Astrocyte (in vitro differentiated cells and primary cell): ENCODE results near the gene POLE. TPM values are rescaled to one million over a fixed set of nuclear protein-coding genes. Genes with fewer than 3 reads are reported as not detected.

Experiments
- DNase-seq: peaks from one replicate; pipeline ENCODE4 v3.0.0-alpha.2; 2010; ENCODE audit warnings: low read depth
- FAIRE-seq: peaks from 2 replicates; lab custom pipeline; 2011; peaks lifted over from hg19 to GRCh38; lab: Jason Lieb, UNC
- H2AFZ ChIP-seq: 2 replicates; pipeline ENCODE4 v1.6.0; 2012; ENCODE audit warnings: low read depth, low read length, inconsistent platforms
- H3K27ac ChIP-seq: 2 replicates; pipeline ENCODE4 v1.5.1; 2011; ENCODE audit warnings: low read depth, low read length, inconsistent platforms
- H3K27me3 ChIP-seq: 2 replicates; pipeline ENCODE4 v1.6.0; 2011; ENCODE audit warnings: low read length, inconsistent platforms; ENCODE audit not compliant: insufficient read depth
- H3K36me3 ChIP-seq: 2 replicates; pipeline ENCODE4 v1.5.1; 2011; ENCODE audit warnings: low read length, inconsistent platforms; ENCODE audit not compliant: insufficient read depth
- H3K4me1 ChIP-seq: 2 replicates; pipeline ENCODE4 v1.5.1; 2011; ENCODE audit warnings: low read length, inconsistent platforms; ENCODE audit not compliant: insufficient read depth
- H3K4me2 ChIP-seq: 2 replicates; pipeline ENCODE4 v1.6.0; 2012; ENCODE audit warnings: low read length, inconsistent platforms
- H3K4me3 ChIP-seq: 2 replicates; pipeline ENCODE4 v1.5.1; 2011; ENCODE audit warnings: low read depth, mild to moderate bottlenecking, low read length, inconsistent platforms; ENCODE audit not compliant: insufficient read depth
- H3K79me2 ChIP-seq: 2 replicates; pipeline ENCODE4 v1.6.0; 2012; ENCODE audit warnings: mild to moderate bottlenecking, low read length, inconsistent platforms; ENCODE audit not compliant: insufficient read depth
- H3K9ac ChIP-seq: 2 replicates; pipeline ENCODE4 v1.6.0; 2012; ENCODE audit warnings: mild to moderate bottlenecking, low read length, inconsistent platforms
- H3K9me3 ChIP-seq: 2 replicates; pipeline ENCODE4 v1.5.1; 2012; ENCODE audit warnings: low read depth, mild to moderate bottlenecking, low read length, inconsistent platforms; ENCODE audit not compliant: insufficient read depth
- H4K20me1 ChIP-seq: 2 replicates; pipeline ENCODE4 v1.6.0; 2012; ENCODE audit warnings: low read length, inconsistent platforms; ENCODE audit not compliant: insufficient read depth
- H3K27ac Mint-ChIP-seq: one replicate; pipeline ENCODE4 v1.8.0; 2021; ENCODE audit warnings: mild to moderate bottlenecking, mixed read lengths; ENCODE audit not compliant: unreplicated experiment
- H3K27me3 Mint-ChIP-seq: one replicate; pipeline ENCODE4 v1.8.0; 2021; ENCODE audit warnings: low read depth, mixed read lengths; ENCODE audit not compliant: unreplicated experiment
- H3K36me3 Mint-ChIP-seq: one replicate; pipeline ENCODE4 v1.8.0; 2021; ENCODE audit warnings: low read depth, mixed read lengths; ENCODE audit not compliant: unreplicated experiment
- H3K4me1 Mint-ChIP-seq: one replicate; pipeline ENCODE4 v1.8.0; 2021; ENCODE audit warnings: low read depth, mixed read lengths; ENCODE audit not compliant: unreplicated experiment
- H3K4me3 Mint-ChIP-seq: one replicate; pipeline ENCODE4 v1.8.0; 2021; ENCODE audit warnings: mild to moderate bottlenecking, moderate library complexity, mixed read lengths; ENCODE audit not compliant: unreplicated experiment
- H3K9me3 Mint-ChIP-seq: one replicate; pipeline ENCODE4 v1.8.0; 2021; ENCODE audit warnings: mild to moderate bottlenecking, mixed read lengths; ENCODE audit not compliant: unreplicated experiment
- EZH2 ChIP-seq: IDR thresholded peaks from 2 replicates; pipeline ENCODE4 v1.6.1; 2012; ENCODE audit warnings: mild to moderate bottlenecking, low read length, inconsistent platforms; ENCODE audit not compliant: insufficient read depth
- total RNA-seq: library from RNA; stranded (reverse); gene quantifications from 2 replicates; pipeline ENCODE4 v1.2.1, GENCODE V29; 2021
- TF ChIP-seq, protein P1 (sequence below): IDR thresholded peaks from 2 replicates; pipeline ENCODE4 v1.5.1; 2011; ENCODE audit warnings: low read depth, mild to moderate bottlenecking, inconsistent platforms, low read length, moderate library complexity; ENCODE audit not compliant: insufficient read depth

The POLE gene
- total RNA-seq, 1 donor from 2014 or later: 15.4 TPM

DNA sequence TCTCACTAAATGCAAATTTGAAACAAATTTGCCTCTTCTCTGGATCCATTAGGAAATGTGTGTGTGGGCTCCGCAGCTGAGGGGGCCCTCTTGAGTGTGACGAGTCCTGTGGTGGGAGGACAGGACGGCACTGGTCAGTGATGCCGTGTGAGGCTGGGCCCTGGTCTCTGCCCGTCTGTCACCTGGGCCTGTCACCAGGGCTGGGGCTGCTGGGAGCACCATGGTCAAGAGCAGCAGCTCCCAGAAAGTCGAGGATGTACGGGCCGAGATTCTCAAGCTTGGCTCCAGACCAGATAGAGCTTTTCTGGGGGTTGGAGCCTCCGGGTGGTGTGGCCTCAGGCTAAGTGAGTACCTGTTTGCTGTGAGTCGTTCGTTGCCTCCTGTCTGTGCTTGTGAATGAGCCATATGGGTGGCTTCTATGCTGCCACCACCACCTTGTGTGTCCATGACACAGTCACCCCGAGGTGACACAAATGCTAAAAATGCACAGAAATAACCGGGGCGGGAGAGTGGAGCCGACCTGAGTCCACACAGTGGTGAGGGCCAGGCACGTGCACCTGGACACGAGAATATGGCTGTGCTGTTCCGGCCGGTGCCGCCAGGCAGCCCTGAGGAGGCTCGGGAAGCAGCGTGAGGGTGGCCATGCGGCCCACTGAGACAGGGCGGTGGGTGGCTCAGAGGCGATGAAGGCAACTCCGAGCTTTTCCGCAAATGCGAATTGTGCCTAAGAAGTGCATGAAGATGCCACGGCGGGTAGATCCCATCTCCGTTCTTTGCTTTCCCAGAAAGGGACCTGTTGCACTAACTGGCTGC lies 32.2 kb upstream of the POLE start:
- Mint-ChIP-seq H3K36me3 (peaks cover 13% of the 10 kb centered on the region), H3K27me3 (no peaks in the 10 kb centered on the region), H3K27ac (no peak overlapping the region), H3K9me3 (no peaks in the 10 kb centered on the region), H3K4me1 (peaks cover 3% of the 10 kb centered on the region), H3K4me3 (no peak overlapping the region)
- Histone ChIP-seq H3K27ac (no peak overlapping the region), H3K79me2 (peaks cover 41% of the 10 kb centered on the region), H3K4me3 (no peak overlapping the region), H3K4me2 (no peak overlapping the region), H3K9ac (no peak overlapping the region), H3K27me3 (no peaks in the 10 kb centered on the region), H2AFZ (no peak overlapping the region), H3K36me3 (peaks cover 37% of the 10 kb centered on the region), H3K4me1 (peaks cover 11% of the 10 kb centered on the region), H3K9me3 (no peaks in the 10 kb centered on the region), H4K20me1 (peaks cover 78% of the 10 kb centered on the region)
- no peak for TF ChIP-seq EZH2
- TF ChIP-seq, protein P1, sequence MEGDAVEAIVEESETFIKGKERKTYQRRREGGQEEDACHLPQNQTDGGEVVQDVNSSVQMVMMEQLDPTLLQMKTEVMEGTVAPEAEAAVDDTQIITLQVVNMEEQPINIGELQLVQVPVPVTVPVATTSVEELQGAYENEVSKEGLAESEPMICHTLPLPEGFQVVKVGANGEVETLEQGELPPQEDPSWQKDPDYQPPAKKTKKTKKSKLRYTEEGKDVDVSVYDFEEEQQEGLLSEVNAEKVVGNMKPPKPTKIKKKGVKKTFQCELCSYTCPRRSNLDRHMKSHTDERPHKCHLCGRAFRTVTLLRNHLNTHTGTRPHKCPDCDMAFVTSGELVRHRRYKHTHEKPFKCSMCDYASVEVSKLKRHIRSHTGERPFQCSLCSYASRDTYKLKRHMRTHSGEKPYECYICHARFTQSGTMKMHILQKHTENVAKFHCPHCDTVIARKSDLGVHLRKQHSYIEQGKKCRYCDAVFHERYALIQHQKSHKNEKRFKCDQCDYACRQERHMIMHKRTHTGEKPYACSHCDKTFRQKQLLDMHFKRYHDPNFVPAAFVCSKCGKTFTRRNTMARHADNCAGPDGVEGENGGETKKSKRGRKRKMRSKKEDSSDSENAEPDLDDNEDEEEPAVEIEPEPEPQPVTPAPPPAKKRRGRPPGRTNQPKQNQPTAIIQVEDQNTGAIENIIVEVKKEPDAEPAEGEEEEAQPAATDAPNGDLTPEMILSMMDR: no peak
- FAIRE-seq: no peak
- DNase-seq: no peak

DNA sequence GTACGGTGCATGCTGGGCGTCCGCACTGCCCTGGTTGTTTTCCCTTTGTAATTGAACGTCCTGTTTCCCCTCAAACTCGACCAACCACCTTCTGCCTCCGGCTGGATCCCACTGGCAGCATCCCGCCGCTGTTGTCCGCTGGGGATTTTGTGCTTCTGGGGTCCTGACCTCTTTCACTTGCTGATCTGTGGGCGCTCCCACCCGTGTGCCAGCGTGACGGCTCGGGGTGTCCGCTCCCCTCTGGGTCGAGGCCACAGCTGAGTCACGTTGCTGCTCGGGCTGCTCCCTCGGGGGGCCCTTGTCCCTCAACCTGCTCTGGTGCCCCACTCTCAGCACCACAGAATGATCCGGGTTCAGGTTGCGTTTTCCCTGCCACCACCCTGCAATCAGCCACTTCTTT lies 31.5 kb upstream of the POLE start:
- Histone ChIP-seq H3K4me3 (no peak overlapping the region), H3K79me2 (peaks cover 41% of the 10 kb centered on the region), H3K9me3 (no peaks in the 10 kb centered on the region), H2AFZ (no peak overlapping the region), H3K9ac (no peak overlapping the region), H3K4me2 (no peak overlapping the region), H3K4me1 (peaks cover 4% of the 10 kb centered on the region), H4K20me1 (peaks cover 78% of the 10 kb centered on the region), H3K36me3 (peaks cover 35% of the 10 kb centered on the region), H3K27me3 (no peaks in the 10 kb centered on the region), H3K27ac (no peak overlapping the region)
- H3K4me3 Mint-ChIP-seq: no peak overlapping the region
- no peak overlapping the region for H3K27ac Mint-ChIP-seq
- H3K4me1 Mint-ChIP-seq: no peaks in the 10 kb centered on the region
- FAIRE-seq (no peak), DNase-seq (no peak)
- TF ChIP-seq, protein P1: no peak
- no peak for TF ChIP-seq EZH2
- peaks cover 10% of the 10 kb centered on the region for H3K36me3 Mint-ChIP-seq
- H3K9me3 Mint-ChIP-seq: no peaks in the 10 kb centered on the region
- H3K27me3 Mint-ChIP-seq: no peaks in the 10 kb centered on the region
